ENCODE measurements around the gene SENP5. TPM values are rescaled to one million over a fixed set of nuclear protein-coding genes. Genes with fewer than 3 reads are reported as not detected.

The SENP5 gene
- total and polyA plus RNA-seq, 9 of the 15 experiments (the other 6 are each of a cell fraction or from before 2014, with no cell fraction given) = 18.3 to 59.7 (median 35.8) TPM

- TF ChIP-seq MXI1 (IDR thresholded peaks at IDR 0.05; ENCODE audit: low read depth, low read length) (peak; percentile 63; the same call in 1 of the 2 replicates), STAG1 (CRISPR knock-in tag; IDR thresholded peaks at IDR 0.05; ENCODE audit: borderline replicate concordance) (0 out of 2 replicates have a peak, but pooled peaks have one; percentile 6), CBX2 (IDR thresholded peaks at IDR 0.05; ENCODE audit: insufficient read depth, low read length, poor library complexity, severe bottlenecking) (no peak), PTBP1 (IDR thresholded peaks at IDR 0.05; ENCODE audit: low read depth, low read length) (no peak), ZNF140 (CRISPR knock-in tag; IDR thresholded peaks at IDR 0.05) (no peak), WHSC1 (IDR thresholded peaks at IDR 0.05; ENCODE audit: low read length) (no peak), ZBTB1 (CRISPR knock-in tag; IDR thresholded peaks at IDR 0.05; ENCODE audit: borderline replicate concordance, low read depth) (no peak), PCBP1 (IDR thresholded peaks at IDR 0.05; ENCODE audit: low read depth, low read length, poor library complexity, severe bottlenecking) (no peak), LEF1 (IDR thresholded peaks at IDR 0.05) (no peak), ZNF77 (CRISPR knock-in tag; IDR thresholded peaks at IDR 0.05) (no peak), TCF7L2 (IDR thresholded peaks at IDR 0.05; ENCODE audit: low read depth, low read length) (no peak), CREM (IDR thresholded peaks at IDR 0.05; ENCODE audit: low read depth) (no peak), CREBBP (IDR thresholded peaks at IDR 0.05; ENCODE audit: low read depth, low read length) (no peak), PHTF2 (CRISPR knock-in tag; IDR thresholded peaks at IDR 0.05) (no peak), CCNT2 (IDR thresholded peaks at IDR 0.05; ENCODE audit: borderline replicate concordance, extremely low read depth, insufficient read length, low read depth, low read length) (no peak), ZNF316 (IDR thresholded peaks at IDR 0.05) (no peak), EGR1 (conservative IDR thresholded peaks at IDR 0.05) (peak; percentile 43; the same call in 1 of the 2 replicates), XRCC5 (IDR thresholded peaks at IDR 0.05; ENCODE audit: low read depth, low read length) (no peak), ZEB2 (IDR thresholded peaks at IDR 0.05) (no peak), RFX5 (IDR thresholded peaks at IDR 0.05; ENCODE audit: low read depth, low read length) (no peak), TGIF2 (CRISPR knock-in tag; IDR thresholded peaks at IDR 0.05) (0 out of 2 replicates have a peak, but pooled peaks have one; percentile 14)
- TF ChIP-seq, protein P1, sequence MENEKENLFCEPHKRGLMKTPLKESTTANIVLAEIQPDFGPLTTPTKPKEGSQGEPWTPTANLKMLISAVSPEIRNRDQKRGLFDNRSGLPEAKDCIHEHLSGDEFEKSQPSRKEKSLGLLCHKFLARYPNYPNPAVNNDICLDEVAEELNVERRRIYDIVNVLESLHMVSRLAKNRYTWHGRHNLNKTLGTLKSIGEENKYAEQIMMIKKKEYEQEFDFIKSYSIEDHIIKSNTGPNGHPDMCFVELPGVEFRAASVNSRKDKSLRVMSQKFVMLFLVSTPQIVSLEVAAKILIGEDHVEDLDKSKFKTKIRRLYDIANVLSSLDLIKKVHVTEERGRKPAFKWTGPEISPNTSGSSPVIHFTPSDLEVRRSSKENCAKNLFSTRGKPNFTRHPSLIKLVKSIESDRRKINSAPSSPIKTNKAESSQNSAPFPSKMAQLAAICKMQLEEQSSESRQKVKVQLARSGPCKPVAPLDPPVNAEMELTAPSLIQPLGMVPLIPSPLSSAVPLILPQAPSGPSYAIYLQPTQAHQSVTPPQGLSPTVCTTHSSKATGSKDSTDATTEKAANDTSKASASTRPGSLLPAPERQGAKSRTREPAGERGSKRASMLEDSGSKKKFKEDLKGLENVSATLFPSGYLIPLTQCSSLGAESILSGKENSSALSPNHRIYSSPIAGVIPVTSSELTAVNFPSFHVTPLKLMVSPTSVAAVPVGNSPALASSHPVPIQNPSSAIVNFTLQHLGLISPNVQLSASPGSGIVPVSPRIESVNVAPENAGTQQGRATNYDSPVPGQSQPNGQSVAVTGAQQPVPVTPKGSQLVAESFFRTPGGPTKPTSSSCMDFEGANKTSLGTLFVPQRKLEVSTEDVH (IDR thresholded peaks at IDR 0.05; ENCODE audit: low read depth, partially characterized antibody) = no peak
Measured at GRCh38 chr3:196942915-196943277, 75.2 kb downstream of the SENP5 start (continued).

Measured in K562 (cell line).